Keratinocyte (primary cell): ENCODE results near the gene ANKRD30A. TPM values are rescaled to one million over a fixed set of nuclear protein-coding genes. Genes with fewer than 3 reads are reported as not detected.
"Not testable (repeated sequence)": the region's sequence is repeated elsewhere in the genome, so short reads cannot be mapped to it uniquely, and the experiment has no call there.

Experiments used
- DNase-seq: peaks from one replicate; pipeline ENCODE4 v3.0.0-alpha.2; 2011; ENCODE audit warnings: low read depth, missing footprints, low spot score
- FAIRE-seq: peaks from 2 replicates; lab custom pipeline; 2011; peaks lifted over from hg19 to GRCh38; lab: Jason Lieb, UNC
- H2AFZ ChIP-seq: 2 replicates; pipeline ENCODE4 v1.6.0; 2012; ENCODE audit warnings: low read length, control low read depth, inconsistent platforms; ENCODE audit not compliant: control insufficient read depth
- H3K27ac ChIP-seq: 2 replicates; pipeline ENCODE4 v1.5.1; 2011; ENCODE audit warnings: low read length; ENCODE audit not compliant: control insufficient read depth, insufficient read depth
- H3K27me3 ChIP-seq: 3 replicates; pipeline ENCODE4 v1.6.0; 2011; ENCODE audit warnings: low read length; ENCODE audit not compliant: control insufficient read depth, insufficient read depth; ENCODE audit errors: extremely low read depth
- H3K36me3 ChIP-seq, 2 experiments: 2 replicates in 1 of 2; 3 replicates in 1 of 2; pipeline ENCODE4 v1.5.1; 2011; ENCODE audit warnings: low read length in 2 of 2, mild to moderate bottlenecking in 1 of 2; ENCODE audit not compliant: control insufficient read depth in 2 of 2, insufficient read depth in 2 of 2; ENCODE audit errors: extremely low read depth in 1 of 2
- H3K4me1 ChIP-seq: 3 replicates; pipeline ENCODE4 v1.5.1; 2011; ENCODE audit warnings: low read length; ENCODE audit not compliant: control insufficient read depth, insufficient read depth; ENCODE audit errors: extremely low read depth
- H3K4me2 ChIP-seq: 3 replicates; pipeline ENCODE4 v1.6.0; 2011; ENCODE audit warnings: low read depth, low read length; ENCODE audit not compliant: control insufficient read depth, insufficient read depth; ENCODE audit errors: extremely low read depth
- H3K4me3 ChIP-seq, 3 experiments: fragments of 200-600 bp in 1 of 3; sonication (generic) in 1 of 3; 2 replicates in 2 of 3; 3 replicates in 1 of 3; pipeline ENCODE4 v1.5.1; 2011 to 2016; ENCODE audit warnings: low read length in 3 of 3, mild to moderate bottlenecking in 3 of 3, control low read depth in 2 of 3, inconsistent platforms in 1 of 3, low read depth in 1 of 3, mixed read lengths in 1 of 3, mixed run types in 1 of 3, moderate library complexity in 1 of 3; ENCODE audit not compliant: control insufficient read depth in 2 of 3, insufficient read depth in 2 of 3; ENCODE audit errors: extremely low read depth in 1 of 3
- H3K79me2 ChIP-seq: 2 replicates; pipeline ENCODE4 v1.6.0; 2012; ENCODE audit warnings: low read length; ENCODE audit not compliant: control insufficient read depth, insufficient read depth
- H3K9ac ChIP-seq: 3 replicates; pipeline ENCODE4 v1.6.0; 2011; ENCODE audit warnings: low read length; ENCODE audit not compliant: control insufficient read depth, insufficient read depth; ENCODE audit errors: extremely low read depth
- H3K9me1 ChIP-seq: 3 replicates; pipeline ENCODE4 v1.6.0; 2011; ENCODE audit warnings: low read length; ENCODE audit not compliant: control insufficient read depth, insufficient read depth; ENCODE audit errors: extremely low read depth
- H3K9me3 ChIP-seq: 2 replicates; pipeline ENCODE4 v1.5.1; 2012; ENCODE audit warnings: low read depth, low read length; ENCODE audit not compliant: control insufficient read depth
- H4K20me1 ChIP-seq: 3 replicates; pipeline ENCODE4 v1.6.0; 2011; ENCODE audit warnings: low read length; ENCODE audit not compliant: control insufficient read depth, insufficient read depth; ENCODE audit errors: extremely low read depth
- EZH2 ChIP-seq: IDR thresholded peaks from one replicate; pipeline ENCODE4 v1.6.1; 2012; ENCODE audit warnings: inconsistent platforms, mild to moderate bottlenecking, low read length, moderate library complexity
- dilution Hi-C: fragments of 300-500 bp; cut with MboI; formaldehyde crosslinking; loops from one replicate; pipeline ENCODE4 v1.7.0; 2020; ENCODE audit warnings: low sequenced_read_pairs; ENCODE audit not compliant: extremely low pct_ligation_motif_present
- polyA minus RNA-seq, 3 experiments: library from RNA; depleted of rRNA, polyadenylated mRNA; stranded (reverse); fragments of >200 nt; gene quantifications; 1 replicate in 1 of 3; 2 replicates in 1 of 3; 3 replicates in 1 of 3; pipeline ENCODE4 v1.2.3, GENCODE V29; 2011
- polyA plus RNA-seq, 5 experiments: library from polyadenylated mRNA; depleted of rRNA in 3 of 5; stranded (reverse) in 3 of 5; stranded (forward) in 1 of 5; unstranded in 1 of 5; fragments of >200 nt; gene quantifications; 1 replicate in 1 of 5; 2 replicates in 3 of 5; 3 replicates in 1 of 5; pipeline versions ENCODE4 v1.2.1 to v1.2.3, GENCODE V29; 2011 to 2012; ENCODE audit warnings: missing spikeins in 2 of 5, low read depth in 1 of 5, low replicate concordance in 1 of 5
- TF ChIP-seq, protein P1 (sequence below), 3 experiments: IDR thresholded peaks in 1 of 3; conservative IDR thresholded peaks in 1 of 3; optimal IDR thresholded peaks in 1 of 3; 2 replicates in 2 of 3; 3 replicates in 1 of 3; pipeline versions ENCODE3 to v1.5.1; 2011; ENCODE audit warnings: low read length in 3 of 3, mild to moderate bottlenecking in 3 of 3, moderate library complexity in 2 of 3, control low read depth in 1 of 3, inconsistent platforms in 1 of 3; ENCODE audit not compliant: insufficient read depth in 2 of 3; ENCODE audit errors: extremely low read depth in 1 of 3

Gene ANKRD30A
- polyA plus RNA-seq (not detected in 3 replicates), polyA minus RNA-seq (not detected in 3 replicates)
- polyA plus RNA-seq (2011; ENCODE audit: low read depth): not detected
- polyA plus RNA-seq (2011; cell fraction: cytosol; rRNA removed): not detected in 2 replicates
- polyA plus RNA-seq (2011; cell fraction: nucleus; rRNA removed): not detected in 2 replicates
- not detected in 2 replicates for polyA plus RNA-seq (2012; ENCODE audit: low replicate concordance)
- polyA minus RNA-seq (2011; cell fraction: cytosol; rRNA and poly(A)+ RNA removed): not detected
- polyA minus RNA-seq (2011; cell fraction: nucleus; rRNA and poly(A)+ RNA removed): not detected in 2 replicates

DNA sequence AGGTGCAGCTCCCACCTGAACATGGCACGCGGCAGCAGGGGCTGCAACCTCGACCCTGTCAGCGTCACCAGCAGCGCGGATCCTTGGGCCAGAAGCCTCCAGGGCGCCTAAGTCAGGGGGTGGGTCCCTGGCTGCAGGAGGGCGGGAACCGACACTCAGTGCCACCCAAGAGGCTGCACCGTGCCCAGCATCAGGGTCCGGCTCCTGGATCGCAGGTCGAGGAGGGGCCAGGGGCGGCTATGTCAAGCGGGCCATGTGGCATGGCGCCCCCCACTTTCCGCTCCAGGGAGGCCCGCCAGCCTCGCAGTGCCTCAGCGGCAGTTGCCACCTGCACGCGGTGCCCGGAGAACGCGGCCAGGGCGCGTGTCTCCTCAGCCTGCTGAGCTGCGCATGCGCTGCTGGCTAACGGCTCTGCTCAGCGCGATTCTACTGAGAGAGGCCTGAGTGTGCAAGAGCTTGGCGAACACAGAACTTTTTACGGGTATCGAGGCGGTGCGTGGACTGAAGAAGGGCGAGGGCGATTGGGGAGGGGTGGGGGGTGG is at the start of gene ANKRD30A:
Gene ANKRD30A (plus strand): TSS at position 408 of the 542 bp plus-strand sequence. CDS start 190 bp downstream, outside the sequence.
- FAIRE-seq (no peak), DNase-seq (no peak)
- Histone ChIP-seq H3K9me1 (no peaks in the 10 kb centered on the region), H2AFZ (no peak within 1 kb of the TSS), H3K4me2 (no peak within 1 kb of the TSS), H3K4me1 (no peaks in the 10 kb centered on the region), H3K36me3 (no peaks in the 10 kb centered on the region), H3K27me3 (no peaks in the 10 kb centered on the region), H3K79me2 (no peaks in the 10 kb centered on the region), H3K27ac (no peak within 1 kb of the TSS), H3K4me3 (no peak within 1 kb of the TSS), H3K9me3 (no peaks in the 10 kb centered on the region), H3K9ac (no peak within 1 kb of the TSS), H4K20me1 (no peaks in the 10 kb centered on the region)
- TF ChIP-seq, protein P1, sequence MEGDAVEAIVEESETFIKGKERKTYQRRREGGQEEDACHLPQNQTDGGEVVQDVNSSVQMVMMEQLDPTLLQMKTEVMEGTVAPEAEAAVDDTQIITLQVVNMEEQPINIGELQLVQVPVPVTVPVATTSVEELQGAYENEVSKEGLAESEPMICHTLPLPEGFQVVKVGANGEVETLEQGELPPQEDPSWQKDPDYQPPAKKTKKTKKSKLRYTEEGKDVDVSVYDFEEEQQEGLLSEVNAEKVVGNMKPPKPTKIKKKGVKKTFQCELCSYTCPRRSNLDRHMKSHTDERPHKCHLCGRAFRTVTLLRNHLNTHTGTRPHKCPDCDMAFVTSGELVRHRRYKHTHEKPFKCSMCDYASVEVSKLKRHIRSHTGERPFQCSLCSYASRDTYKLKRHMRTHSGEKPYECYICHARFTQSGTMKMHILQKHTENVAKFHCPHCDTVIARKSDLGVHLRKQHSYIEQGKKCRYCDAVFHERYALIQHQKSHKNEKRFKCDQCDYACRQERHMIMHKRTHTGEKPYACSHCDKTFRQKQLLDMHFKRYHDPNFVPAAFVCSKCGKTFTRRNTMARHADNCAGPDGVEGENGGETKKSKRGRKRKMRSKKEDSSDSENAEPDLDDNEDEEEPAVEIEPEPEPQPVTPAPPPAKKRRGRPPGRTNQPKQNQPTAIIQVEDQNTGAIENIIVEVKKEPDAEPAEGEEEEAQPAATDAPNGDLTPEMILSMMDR (optimal IDR thresholded peaks at IDR 0.05 in 1 of 3, IDR thresholded peaks at IDR 0.05 in 1 of 3, conservative IDR thresholded peaks at IDR 0.05 in 1 of 3; ENCODE audit: extremely low read depth in 1 of 3, insufficient read depth in 2 of 3, low read length in 3 of 3): no peak
- TF ChIP-seq EZH2: no peak
- dilution Hi-C loops: no loop called here

DNA sequence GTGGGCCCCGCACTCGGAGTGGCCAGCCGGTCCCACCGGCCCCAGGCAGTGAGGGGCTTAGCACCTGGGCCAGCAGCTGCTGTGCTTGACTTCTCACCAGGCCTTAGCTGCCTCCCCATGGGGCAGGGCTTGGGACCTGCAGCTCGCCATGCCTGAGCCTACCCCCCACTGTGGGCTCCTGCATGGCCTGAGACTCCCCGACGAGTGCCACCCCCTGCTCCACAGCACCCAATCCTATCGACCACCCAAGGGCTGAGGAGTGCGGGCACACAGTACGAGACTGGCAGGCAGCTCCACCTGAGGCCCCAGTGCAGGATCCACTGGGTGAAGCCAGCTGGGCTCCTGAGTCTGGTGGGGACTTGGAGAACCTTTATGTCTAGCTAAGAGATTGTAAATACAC is 49.3 kb upstream of the ANKRD30A start:
- H3K27ac ChIP-seq, H3K4me3 ChIP-seq, FAIRE-seq, H3K27me3 ChIP-seq, H2AFZ ChIP-seq, DNase-seq, H3K9me1 ChIP-seq, H3K4me2 ChIP-seq, H4K20me1 ChIP-seq, H3K4me1 ChIP-seq, H3K79me2 ChIP-seq, H3K36me3 ChIP-seq, H3K9ac ChIP-seq, dilution Hi-C loops, H3K9me3 ChIP-seq: not testable (repeated sequence)
